ENCODE measurements around the gene RPL15.
A peak's percentile ranks its signal among the peaks of the same experiment; 100 is the strongest.
"Not testable (repeated sequence)": the region's sequence is repeated elsewhere in the genome, so short reads cannot be mapped to it uniquely, and the experiment has no call there.

Gene RPL15

GRCh38 chr3:23916886-23917678 lies at the start of gene RPL15, which contains the start of gene NKIRAS1:
Gene RPL15 (plus strand): TSS chr3:23917132. CDS start chr3:23917860, 728 bp downstream.
Gene NKIRAS1 (minus strand): TSS chr3:23916990. CDS start chr3:23910904, 6,086 bp downstream.
- Histone ChIP-seq H3K9ac (ENCODE audit: low read length) (peak within 1 kb of the TSS; percentile 97), H3K27ac (ENCODE audit: low read depth, low read length) (peak within 1 kb of the TSS; percentile 96), H3K4me1 (ENCODE audit: control insufficient read depth, insufficient read depth, low read length) (peaks cover 11% of the 10 kb centered on the region), H3K9me3 (ENCODE audit: control insufficient read depth, insufficient read depth, low read depth, low read length) (no peaks in the 10 kb centered on the region), H3K27me3 (ENCODE audit: control insufficient read depth, insufficient read depth, low read length) (no peaks in the 10 kb centered on the region), H3K4me3 (ENCODE audit: low read depth, low read length) (peak within 1 kb of the TSS; percentile 90), H3K36me3 (ENCODE audit: control insufficient read depth, insufficient read depth, low read length) (peaks cover 38% of the 10 kb centered on the region)

- Histone ChIP-seq H3K9me3 (ENCODE audit: control insufficient read depth, insufficient read depth, low read depth, low read length) (no peaks in the 10 kb centered on the region), H3K36me3 (ENCODE audit: control insufficient read depth, insufficient read depth, low read length) (no peaks in the 10 kb centered on the region), H3K27me3 (ENCODE audit: control insufficient read depth, insufficient read depth, low read length) (no peaks in the 10 kb centered on the region), H3K27ac (ENCODE audit: low read depth, low read length) (no peak overlapping the region), H3K9ac (ENCODE audit: low read length) (no peak overlapping the region), H3K4me1 (ENCODE audit: control insufficient read depth, insufficient read depth, low read length) (peaks cover 23% of the 10 kb centered on the region), H3K4me3 (ENCODE audit: low read depth, low read length) (no peak overlapping the region)
Observed at GRCh38 chr3:23867400-23867799, 49.5 kb upstream of the RPL15 start.

- H3K4me3 ChIP-seq (ENCODE audit: low read depth, low read length), result no peak overlapping the region
- H3K4me1 ChIP-seq (ENCODE audit: control insufficient read depth, insufficient read depth, low read length), result peaks cover 23% of the 10 kb centered on the region
- H3K9ac ChIP-seq (ENCODE audit: low read length), result no peak overlapping the region
- H3K36me3 ChIP-seq (ENCODE audit: control insufficient read depth, insufficient read depth, low read length), result no peaks in the 10 kb centered on the region
- H3K27me3 ChIP-seq (ENCODE audit: control insufficient read depth, insufficient read depth, low read length), result no peaks in the 10 kb centered on the region
- H3K27ac ChIP-seq (ENCODE audit: low read depth, low read length), result no peak overlapping the region
- H3K9me3 ChIP-seq (ENCODE audit: control insufficient read depth, insufficient read depth, low read depth, low read length), result no peaks in the 10 kb centered on the region
Observed at GRCh38 chr3:23867838-23868237, 49.1 kb upstream of the RPL15 start.

- Histone ChIP-seq H3K27ac (ENCODE audit: low read depth, low read length) (no peak overlapping the region), H3K4me3 (ENCODE audit: low read depth, low read length) (no peak overlapping the region), H3K27me3 (ENCODE audit: control insufficient read depth, insufficient read depth, low read length) (no peaks in the 10 kb centered on the region), H3K36me3 (ENCODE audit: control insufficient read depth, insufficient read depth, low read length) (no peaks in the 10 kb centered on the region), H3K9me3 (ENCODE audit: control insufficient read depth, insufficient read depth, low read depth, low read length) (no peaks in the 10 kb centered on the region), H3K9ac (ENCODE audit: low read length) (no peak overlapping the region), H3K4me1 (ENCODE audit: control insufficient read depth, insufficient read depth, low read length) (peaks cover 20% of the 10 kb centered on the region)
Observed at GRCh38 chr3:23869977-23870662, 46.8 kb upstream of the RPL15 start.

GRCh38 chr3:23870663-23871043 lies 46.3 kb upstream of the RPL15 start:
- H3K4me3 ChIP-seq (ENCODE audit: low read depth, low read length); H3K27ac ChIP-seq (ENCODE audit: low read depth, low read length); H3K36me3 ChIP-seq (ENCODE audit: control insufficient read depth, insufficient read depth, low read length); H3K9ac ChIP-seq (ENCODE audit: low read length); H3K27me3 ChIP-seq (ENCODE audit: control insufficient read depth, insufficient read depth, low read length); H3K9me3 ChIP-seq (ENCODE audit: control insufficient read depth, insufficient read depth, low read depth, low read length): not testable (repeated sequence)
- H3K4me1 ChIP-seq (ENCODE audit: control insufficient read depth, insufficient read depth, low read length), result peaks cover 14% of the 10 kb centered on the region

- H3K4me1 ChIP-seq (ENCODE audit: control insufficient read depth, insufficient read depth, low read length); H3K9ac ChIP-seq (ENCODE audit: low read length); H3K9me3 ChIP-seq (ENCODE audit: control insufficient read depth, insufficient read depth, low read depth, low read length); H3K4me3 ChIP-seq (ENCODE audit: low read depth, low read length); H3K36me3 ChIP-seq (ENCODE audit: control insufficient read depth, insufficient read depth, low read length); H3K27me3 ChIP-seq (ENCODE audit: control insufficient read depth, insufficient read depth, low read length); H3K27ac ChIP-seq (ENCODE audit: low read depth, low read length): not testable (repeated sequence)
Observed at GRCh38 chr3:23871361-23871760, 45.6 kb upstream of the RPL15 start.

- peaks cover 2% of the 10 kb centered on the region; the same call in 1 of the 2 replicates for H3K9me3 ChIP-seq (ENCODE audit: control insufficient read depth, insufficient read depth, low read depth, low read length)
- no peaks in the 10 kb centered on the region for H3K36me3 ChIP-seq (ENCODE audit: control insufficient read depth, insufficient read depth, low read length)
- H3K9ac ChIP-seq (ENCODE audit: low read length), result no peak overlapping the region
- no peaks in the 10 kb centered on the region for H3K27me3 ChIP-seq (ENCODE audit: control insufficient read depth, insufficient read depth, low read length)
- 0 out of 2 replicates have a peak, but pooled peaks cover 2% of the 10 kb centered on the region for H3K4me1 ChIP-seq (ENCODE audit: control insufficient read depth, insufficient read depth, low read length)
- no peak overlapping the region for H3K4me3 ChIP-seq (ENCODE audit: low read depth, low read length)
- H3K27ac ChIP-seq (ENCODE audit: low read depth, low read length), result no peak overlapping the region
Observed at GRCh38 chr3:23872330-23872729, 44.6 kb upstream of the RPL15 start.

- Histone ChIP-seq H3K9me3 (ENCODE audit: control insufficient read depth, insufficient read depth, low read depth, low read length) (peaks cover 17% of the 10 kb centered on the region), H3K27ac (ENCODE audit: low read depth, low read length) (no peak overlapping the region), H3K9ac (ENCODE audit: low read length) (no peak overlapping the region), H3K36me3 (ENCODE audit: control insufficient read depth, insufficient read depth, low read length) (peaks cover 11% of the 10 kb centered on the region), H3K4me3 (ENCODE audit: low read depth, low read length) (no peak overlapping the region), H3K4me1 (ENCODE audit: control insufficient read depth, insufficient read depth, low read length) (0 out of 2 replicates have a peak, but pooled peaks cover 2% of the 10 kb centered on the region), H3K27me3 (ENCODE audit: control insufficient read depth, insufficient read depth, low read length) (no peaks in the 10 kb centered on the region)
Observed at GRCh38 chr3:23873941-23874340, 43.0 kb upstream of the RPL15 start.

- peaks cover 15% of the 10 kb centered on the region for H3K36me3 ChIP-seq (ENCODE audit: control insufficient read depth, insufficient read depth, low read length)
- H3K9ac ChIP-seq (ENCODE audit: low read length), result no peak overlapping the region
- no peak overlapping the region for H3K27ac ChIP-seq (ENCODE audit: low read depth, low read length)
- no peak overlapping the region for H3K4me3 ChIP-seq (ENCODE audit: low read depth, low read length)
- peaks cover 22% of the 10 kb centered on the region for H3K9me3 ChIP-seq (ENCODE audit: control insufficient read depth, insufficient read depth, low read depth, low read length)
- H3K27me3 ChIP-seq (ENCODE audit: control insufficient read depth, insufficient read depth, low read length), result no peaks in the 10 kb centered on the region
- 0 out of 2 replicates have a peak, but pooled peaks cover 2% of the 10 kb centered on the region for H3K4me1 ChIP-seq (ENCODE audit: control insufficient read depth, insufficient read depth, low read length)
Observed at GRCh38 chr3:23874359-23875112, 42.4 kb upstream of the RPL15 start.

GRCh38 chr3:23875113-23875725 lies 41.7 kb upstream of the RPL15 start:
- Histone ChIP-seq H3K4me1 (ENCODE audit: control insufficient read depth, insufficient read depth, low read length) (0 out of 2 replicates have a peak, but pooled peaks cover 2% of the 10 kb centered on the region), H3K27ac (ENCODE audit: low read depth, low read length) (no peak overlapping the region), H3K27me3 (ENCODE audit: control insufficient read depth, insufficient read depth, low read length) (no peaks in the 10 kb centered on the region), H3K4me3 (ENCODE audit: low read depth, low read length) (no peak overlapping the region), H3K9me3 (ENCODE audit: control insufficient read depth, insufficient read depth, low read depth, low read length) (peaks cover 22% of the 10 kb centered on the region), H3K9ac (ENCODE audit: low read length) (no peak overlapping the region), H3K36me3 (ENCODE audit: control insufficient read depth, insufficient read depth, low read length) (peaks cover 15% of the 10 kb centered on the region)
